Suprapubic skin (tissue), 4 donors: ENCODE results near the gene LHFPL3.

Experiments used
- CTCF ChIP-seq, 2 donors: fragments of 200-600 bp in 1 of 2; fragments of 450-650 bp in 1 of 2; sonication (generic) in 1 of 2; IDR thresholded peaks; one replicate each; pipeline ENCODE4 v1.5.1; 2016 to 2019; ENCODE audit warnings: antibody characterized with exemption in 2 of 2, mild to moderate bottlenecking in 1 of 2, moderate library complexity in 1 of 2
- POLR2A ChIP-seq, 2 donors: fragments of 450-650 bp; IDR thresholded peaks; one replicate each; pipeline ENCODE4 v1.6.1; 2017; ENCODE audit warnings: antibody characterized with exemption in 2 of 2, mild to moderate bottlenecking in 2 of 2, moderate library complexity in 2 of 2
- POLR2AphosphoS5 ChIP-seq, 3 donors: sonication (generic); formaldehyde crosslinking; IDR thresholded peaks; one replicate each; pipeline ENCODE4 v1.6.1; 2017; ENCODE audit warnings: antibody characterized with exemption in 3 of 3

DNA sequence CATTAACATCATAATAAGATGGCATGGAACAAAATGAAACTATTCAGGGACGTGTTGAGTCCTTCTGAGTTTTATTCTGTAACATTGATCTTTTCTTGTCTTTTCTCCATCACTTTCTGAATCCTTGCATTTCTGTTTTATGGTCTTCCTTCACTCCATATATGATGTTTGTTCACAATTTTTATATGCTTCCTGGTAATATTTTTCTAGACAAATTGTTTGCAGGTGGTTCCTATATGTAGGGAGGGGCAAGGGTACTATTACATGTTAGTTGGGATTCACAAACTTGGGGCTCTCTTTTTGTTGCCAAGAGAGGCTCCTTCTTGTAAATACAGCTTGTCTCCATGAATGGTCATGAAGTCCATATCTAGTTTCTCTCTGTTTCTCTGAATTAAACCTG is 159.2 kb downstream of the LHFPL3 start:
- TF ChIP-seq CTCF (IDR thresholded peaks at IDR 0.05) (no peak), POLR2AphosphoS5 (IDR thresholded peaks at IDR 0.05) (no peak), POLR2A (IDR thresholded peaks at IDR 0.05) (no peak)
